Suprapubic skin (tissue), 3 donors: ENCODE results near the gene SPCS1.

Experiments
- CTCF ChIP-seq, 2 donors: fragments of 200-600 bp in 1 of 2; fragments of 450-650 bp in 1 of 2; sonication (generic) in 1 of 2; IDR thresholded peaks; one replicate each; pipeline ENCODE4 v1.5.1; 2016 to 2019; ENCODE audit warnings: antibody characterized with exemption in 2 of 2, mild to moderate bottlenecking in 1 of 2, moderate library complexity in 1 of 2
- POLR2A ChIP-seq, 2 donors: fragments of 450-650 bp; IDR thresholded peaks; one replicate each; pipeline ENCODE4 v1.6.1; 2017; ENCODE audit warnings: antibody characterized with exemption in 2 of 2, mild to moderate bottlenecking in 2 of 2, moderate library complexity in 2 of 2

DNA sequence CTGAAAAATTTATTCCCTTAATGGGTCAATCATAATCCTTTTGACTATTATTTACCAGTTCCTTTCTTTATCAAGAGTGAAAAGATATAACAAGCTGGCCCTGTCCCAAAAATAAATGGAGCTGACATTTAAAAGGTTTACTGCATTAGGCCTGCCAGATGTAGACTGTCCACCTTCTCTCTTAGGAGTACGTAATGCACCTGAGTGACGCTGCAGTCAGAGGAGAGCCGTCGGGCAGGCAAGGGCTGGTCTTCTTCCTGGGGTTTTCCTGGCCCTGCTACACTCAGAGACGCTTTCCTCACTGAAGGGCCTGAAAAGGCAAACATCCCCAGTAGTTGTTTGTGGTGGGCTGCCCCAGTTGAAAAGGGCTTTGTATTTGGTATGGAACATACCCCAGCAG, 37.2 kb downstream of the SPCS1 start:
- TF ChIP-seq CTCF (IDR thresholded peaks at IDR 0.05) (no peak), POLR2A (IDR thresholded peaks at IDR 0.05) (no peak)
